Stimulated activated CD8-positive, alpha-beta memory T cell treated with anti-CD3 and anti-CD28 coated beads, Interleukin-15, amount 100 ng/mL, for 4 hours (primary cell): Measurements from ENCODE around the gene GAS6.

Experiments
- DNase-seq, 2 donors: peaks; one replicate each; pipeline ENCODE4 v3.0.0-alpha.2; 2020; ENCODE audit warnings: low read depth in 2 of 2

Gene GAS6

DNA sequence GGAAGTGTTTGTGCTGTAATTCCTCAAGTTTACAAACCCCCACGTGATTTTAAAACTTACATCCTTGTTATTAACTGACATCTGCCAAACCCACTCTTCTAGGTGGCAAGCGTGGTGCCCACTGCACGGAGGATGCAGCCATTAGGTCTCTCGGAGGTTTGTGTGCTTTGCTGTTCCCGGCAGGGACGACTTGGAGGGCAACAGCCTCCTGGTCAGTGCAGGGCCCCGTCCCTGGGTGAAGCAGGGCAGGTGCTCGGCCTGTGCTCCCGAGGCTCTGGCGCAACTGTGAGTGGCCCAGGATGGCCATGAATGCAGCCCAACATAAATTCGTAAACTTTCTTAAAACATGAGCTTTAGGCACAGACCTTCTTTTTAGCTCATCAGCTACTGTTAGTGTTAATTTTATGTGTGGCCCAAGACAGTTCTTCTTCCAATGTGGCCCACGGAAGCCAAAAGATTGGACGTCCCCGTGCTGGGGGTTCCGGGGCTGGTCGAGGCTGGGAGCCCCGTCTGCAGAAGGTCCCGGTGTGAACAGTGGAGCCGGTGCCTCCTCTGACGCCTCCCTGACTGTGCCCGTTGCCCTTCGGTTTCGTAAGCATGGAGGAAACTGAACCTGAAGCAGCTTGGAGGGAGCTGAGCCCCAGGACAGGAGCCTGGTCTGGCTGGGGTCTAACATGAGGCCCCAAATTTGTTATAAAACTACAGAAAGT lies 11.9 kb downstream of the GAS6 start:
- no peak for DNase-seq

DNA sequence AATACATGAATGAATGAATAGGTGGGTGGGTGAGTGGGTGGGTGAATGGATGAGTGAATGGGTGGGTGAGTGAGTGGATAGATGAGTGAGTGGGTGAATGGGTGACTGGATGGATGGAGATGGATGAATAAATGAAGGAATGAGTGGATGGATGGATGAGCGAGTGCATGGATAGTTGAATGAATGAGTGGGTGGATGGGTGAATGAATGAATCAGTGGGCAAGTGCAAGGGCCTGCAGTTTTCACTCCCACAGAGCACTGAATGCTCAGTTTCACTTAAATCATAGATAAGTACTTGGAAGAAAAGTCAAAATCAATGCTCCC lies 12.4 kb downstream of the GAS6 start:
- DNase-seq, result no peak

DNA sequence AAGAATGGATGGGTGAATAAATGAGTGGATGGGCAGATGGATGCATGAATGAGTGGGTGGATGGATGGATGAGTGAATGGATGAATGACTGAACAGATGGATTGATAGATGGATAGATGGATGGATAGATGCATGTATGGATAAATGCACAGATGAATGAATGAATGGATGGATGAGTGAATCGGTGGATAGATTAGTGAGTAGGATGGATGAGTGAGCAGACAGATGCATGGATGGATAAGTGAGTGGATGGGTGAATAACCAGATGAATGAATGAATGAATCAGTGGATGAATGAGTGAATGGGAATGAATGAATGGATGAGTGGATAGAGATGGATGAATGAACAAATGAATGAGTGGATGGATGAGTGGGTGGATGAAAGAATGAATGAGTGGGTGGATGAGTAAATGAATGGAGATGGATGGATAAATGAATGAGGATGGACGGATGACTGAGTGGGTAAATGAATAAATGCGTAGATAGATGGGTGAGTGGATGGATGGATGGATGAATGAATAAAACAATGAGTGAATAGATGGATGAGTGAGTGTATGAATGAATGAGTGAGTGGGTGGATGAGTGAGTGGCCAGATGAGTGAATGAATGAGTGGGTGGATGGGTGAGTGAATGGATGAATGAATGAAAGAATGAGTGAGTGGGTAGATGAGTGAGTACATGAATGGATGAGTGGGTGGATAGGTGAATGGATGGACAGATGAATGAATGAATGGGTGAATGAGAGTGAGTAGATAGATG lies 13.0 kb downstream of the GAS6 start:
- DNase-seq, result no peak

DNA sequence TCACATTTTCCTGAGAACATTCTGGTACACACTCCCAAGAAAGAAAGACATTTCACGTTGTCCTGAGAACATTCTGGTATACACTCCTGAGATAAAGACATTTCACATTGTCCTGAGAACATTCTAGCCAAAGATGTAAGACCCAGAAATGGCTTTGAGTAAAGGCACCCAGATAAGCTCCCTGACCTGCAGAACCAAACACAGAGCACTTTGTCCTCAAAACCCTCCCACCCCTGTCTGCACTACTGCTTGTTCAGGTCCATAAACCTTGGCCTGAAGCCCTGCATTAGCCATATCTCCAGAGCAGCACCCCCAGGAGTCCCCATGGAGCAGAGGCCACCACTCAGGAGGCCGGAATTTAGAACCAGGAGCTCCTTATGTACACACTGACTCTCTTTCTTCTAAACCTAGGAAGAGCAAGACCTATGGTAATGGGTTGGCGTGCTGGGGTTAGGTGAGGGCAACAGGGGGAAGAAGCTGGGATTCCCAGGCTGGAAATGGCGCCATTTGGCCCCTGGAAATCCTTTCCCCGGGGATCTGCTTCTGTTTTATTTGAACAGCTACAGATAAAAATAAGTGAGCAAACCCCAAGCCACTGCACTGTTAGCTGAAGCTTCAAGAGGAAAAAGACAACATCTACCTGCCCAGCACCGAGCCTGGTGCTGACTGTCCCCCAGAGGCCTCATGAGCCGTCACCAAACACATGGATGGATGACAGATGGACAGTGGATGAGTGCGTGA lies 13.7 kb downstream of the GAS6 start:
- no peak for DNase-seq

DNA sequence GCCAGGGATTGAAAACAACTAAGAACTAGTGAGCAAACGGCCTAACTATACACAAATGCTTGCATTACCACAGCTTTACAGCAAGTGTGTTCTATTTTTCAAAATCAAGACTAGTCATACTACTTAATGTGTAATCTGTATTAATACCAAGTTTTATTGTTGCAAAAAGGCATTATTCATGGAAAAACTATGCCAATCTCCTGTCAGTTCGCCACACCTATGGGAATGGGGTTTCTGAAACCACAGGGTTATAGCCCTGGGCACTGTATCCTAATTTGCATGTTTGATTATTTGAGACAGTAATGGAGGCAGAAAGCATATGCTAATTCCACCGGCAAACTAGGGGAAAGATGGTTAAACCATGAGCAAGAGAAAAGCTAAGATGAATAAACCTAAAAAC lies 14.3 kb downstream of the GAS6 start:
- DNase-seq, result no peak

DNA sequence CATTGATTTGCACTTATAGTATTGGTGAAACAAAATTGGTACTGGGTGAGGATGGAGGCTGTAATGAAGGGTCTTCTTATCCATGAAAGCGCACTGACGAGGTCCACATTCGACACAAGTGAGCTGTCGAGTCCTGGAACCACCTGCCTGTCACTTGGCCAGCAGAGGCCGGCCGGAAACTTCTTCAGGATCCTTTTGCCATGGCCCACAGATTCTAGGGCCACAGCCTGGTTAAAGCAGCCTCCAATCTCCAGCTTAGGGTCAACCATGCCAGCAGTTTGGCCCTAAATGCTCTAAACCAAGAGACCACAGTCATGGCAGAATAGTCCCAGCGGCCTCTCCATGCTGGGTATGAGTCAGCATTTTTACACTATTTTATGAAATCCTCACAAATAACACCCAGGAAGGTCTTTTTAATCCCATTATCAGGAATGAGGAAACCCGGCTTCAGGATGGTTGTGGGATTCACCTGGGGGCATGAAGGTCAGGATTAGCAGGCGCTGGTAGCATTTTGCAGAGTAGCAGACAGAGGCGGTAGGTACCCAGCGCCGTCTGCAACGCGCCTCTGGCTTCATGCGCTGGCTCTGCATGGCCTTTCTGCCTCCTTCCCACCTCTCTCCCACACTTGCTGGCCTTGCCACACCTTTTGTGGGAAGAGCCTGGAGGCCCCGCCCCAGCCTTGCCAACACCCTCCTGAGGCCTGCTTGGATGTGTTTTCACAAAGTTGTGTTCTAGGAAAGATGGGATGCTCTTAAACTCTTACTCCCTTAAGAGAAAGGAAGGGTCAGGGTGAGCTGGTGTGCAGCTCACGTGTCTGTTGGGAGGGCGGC lies 15.2 kb downstream of the GAS6 start:
- DNase-seq, result no peak

DNA sequence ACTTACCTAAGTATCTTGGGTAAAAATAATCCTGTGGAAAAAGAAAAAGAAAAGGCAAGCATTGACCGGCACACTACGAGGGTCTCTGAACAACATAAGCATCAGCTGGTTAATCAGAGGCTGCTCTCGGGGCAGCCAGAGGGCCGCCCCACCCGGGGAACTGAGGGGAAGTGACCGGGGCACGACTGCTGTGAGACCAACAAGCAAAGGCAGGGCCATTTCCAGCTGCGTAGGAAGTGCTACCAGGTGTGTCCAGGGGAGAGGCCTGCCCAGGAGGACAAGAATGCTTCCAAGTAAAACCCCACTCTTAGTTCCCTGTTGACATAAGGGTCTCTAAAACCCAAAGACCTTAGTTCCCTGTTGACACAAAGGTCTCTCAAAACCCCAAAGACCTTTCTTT lies 15.9 kb downstream of the GAS6 start:
- no peak for DNase-seq

DNA sequence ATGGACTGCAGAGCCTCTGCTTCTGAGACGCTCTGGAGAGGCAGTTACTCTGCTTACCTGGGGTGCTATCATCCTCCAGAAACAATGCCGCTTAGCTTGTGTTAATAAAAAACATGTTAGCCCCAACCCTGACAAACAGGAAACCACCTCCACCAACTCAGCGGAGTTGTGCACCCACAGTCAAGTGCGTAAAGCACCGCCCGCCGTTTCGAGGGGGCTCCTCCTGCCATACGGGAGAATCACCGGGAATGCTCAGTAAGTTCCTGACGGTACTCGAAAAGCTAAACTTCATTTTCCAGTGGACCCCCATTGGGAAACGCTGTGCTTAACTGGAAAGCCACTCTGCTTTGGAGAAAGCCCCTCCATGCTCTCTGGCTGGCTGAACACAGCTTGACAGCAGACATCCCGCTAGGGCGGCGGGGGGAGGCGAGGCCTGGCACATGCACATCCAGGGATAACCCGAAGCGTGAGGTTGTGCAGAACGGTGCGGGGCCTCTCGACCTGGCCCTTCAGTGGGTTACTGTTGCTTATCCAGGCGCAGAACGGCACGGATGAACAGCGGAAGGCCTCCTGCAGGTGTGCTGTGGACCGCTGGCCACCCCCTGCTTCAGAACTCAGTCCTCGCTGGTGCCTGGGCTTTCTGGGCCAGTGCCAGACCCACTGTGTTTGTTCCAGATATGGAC lies 17.1 kb downstream of the GAS6 start:
- no peak for DNase-seq

DNA sequence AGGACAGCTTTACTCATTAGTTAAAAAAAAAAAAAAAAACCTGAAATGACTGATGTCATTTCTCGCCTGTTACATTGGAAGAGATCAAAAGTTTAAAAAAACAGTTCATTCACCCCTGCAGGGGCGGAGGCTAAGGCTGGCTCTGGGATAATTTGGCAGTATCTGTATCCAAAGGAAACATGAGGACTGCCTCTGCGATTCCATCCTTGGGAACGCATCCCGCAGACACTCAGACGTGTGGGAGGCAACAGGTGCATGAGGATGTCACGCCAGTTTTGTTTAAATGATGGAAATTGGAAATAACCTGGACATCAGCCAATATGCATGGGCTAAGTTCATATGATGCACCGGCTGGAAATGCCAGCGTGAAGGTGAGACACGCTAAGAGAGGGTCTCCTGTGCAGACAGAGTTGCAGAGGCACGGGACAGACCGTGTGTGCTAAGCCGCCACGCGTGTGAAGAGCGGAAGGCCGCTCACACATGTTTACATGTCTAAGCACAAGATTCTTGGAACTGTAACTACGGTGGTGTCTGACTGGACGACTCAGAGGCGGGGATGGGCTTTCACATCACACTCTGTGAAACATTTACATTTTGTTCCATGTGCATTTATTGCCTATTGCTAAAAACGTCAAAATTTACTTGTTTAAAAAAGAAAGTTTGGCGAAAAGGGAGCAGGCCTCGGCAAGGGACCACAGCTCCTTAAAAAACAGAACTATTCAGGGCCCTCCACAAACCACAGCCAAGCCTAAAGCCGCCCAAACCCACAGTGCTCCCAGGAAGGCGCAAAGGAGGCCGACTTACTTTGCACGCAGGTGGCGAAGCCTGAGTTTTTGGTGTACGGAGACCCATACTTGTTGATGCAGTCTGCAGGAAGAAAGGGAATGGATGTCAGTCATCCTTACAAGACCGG lies 17.9 kb downstream of the GAS6 start:
- no peak for DNase-seq

DNA sequence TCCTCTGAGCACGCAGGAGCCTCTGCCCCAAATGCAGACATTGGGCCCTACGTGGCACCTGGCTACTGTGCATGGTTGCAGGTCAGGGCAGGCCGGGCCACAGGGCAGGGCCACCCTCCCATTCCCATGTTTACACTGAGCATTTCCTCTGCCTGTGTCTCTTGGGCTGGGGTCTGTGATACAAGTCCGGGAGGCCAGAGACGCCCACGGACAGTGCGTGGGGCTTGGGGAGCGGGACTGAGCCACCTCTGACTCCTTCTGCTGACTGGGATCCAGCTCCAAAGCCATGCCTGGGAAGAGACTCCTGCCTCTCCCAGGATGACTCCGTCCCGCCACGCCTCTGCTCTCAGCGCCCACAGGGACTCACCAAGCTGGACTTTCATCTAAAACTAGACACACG lies 18.8 kb downstream of the GAS6 start:
- DNase-seq, result no peak

DNA sequence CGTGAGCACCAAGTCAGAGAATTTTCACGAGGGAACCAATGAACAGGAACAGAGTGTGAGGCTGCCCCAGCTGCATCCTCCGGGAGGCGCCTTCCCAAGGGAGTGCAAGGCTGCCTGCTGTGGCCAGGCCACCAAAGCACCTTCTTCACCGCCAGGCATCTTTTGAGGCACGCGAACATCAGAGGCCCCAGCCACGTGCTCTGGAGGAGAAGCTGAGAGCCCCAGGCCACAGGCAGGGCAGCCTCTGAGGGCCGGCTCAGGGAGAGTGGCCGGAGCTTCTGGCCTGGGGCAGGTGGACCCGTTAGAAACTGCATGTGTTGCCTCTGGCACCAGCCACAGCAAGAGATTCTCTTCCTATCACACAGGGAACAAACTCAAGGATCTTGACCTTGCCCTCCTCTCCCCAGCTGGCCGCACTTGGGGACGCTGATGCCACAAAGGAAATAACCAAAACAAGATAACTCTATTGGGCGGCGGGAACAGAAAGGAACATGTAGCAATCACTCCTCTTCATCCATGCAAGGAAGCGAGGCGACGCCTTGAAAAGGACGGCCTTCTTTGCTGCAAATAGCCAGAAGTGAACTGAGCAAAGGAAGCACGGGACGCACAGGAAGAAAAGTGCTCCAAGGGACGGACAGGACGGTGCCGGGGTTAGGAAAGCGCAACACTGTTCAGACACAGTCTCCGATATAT lies 19.9 kb downstream of the GAS6 start:
- DNase-seq, result no peak

DNA sequence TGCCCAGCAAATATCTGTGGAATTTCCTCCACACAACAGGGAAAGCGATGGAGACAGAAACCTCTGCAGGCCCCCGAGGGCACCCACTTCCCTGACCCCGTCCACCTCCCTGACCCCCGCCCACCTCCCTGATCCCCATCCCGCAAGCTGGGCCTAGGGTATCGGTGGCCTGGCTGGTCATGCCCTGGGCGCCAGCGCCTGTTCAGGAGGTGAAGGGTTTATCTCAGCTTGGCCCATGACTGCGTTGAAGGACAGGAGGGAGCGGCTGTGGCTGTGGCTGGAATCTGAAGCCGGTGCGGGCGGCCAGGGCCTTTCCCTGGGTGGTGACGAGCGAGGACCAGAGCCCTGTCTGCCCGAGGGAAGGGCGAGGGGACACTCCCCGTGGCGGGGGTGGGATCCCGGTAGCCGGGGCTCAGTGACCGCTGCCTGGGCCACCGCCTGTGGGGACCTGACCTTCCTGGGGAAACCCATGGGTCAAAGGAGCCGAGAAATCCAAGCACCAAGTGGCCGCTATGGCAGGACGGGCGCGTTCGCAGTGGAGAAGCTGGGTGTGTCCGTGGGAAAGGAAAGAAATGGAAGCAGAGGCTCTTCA lies 20.7 kb downstream of the GAS6 start:
- no peak for DNase-seq

DNA sequence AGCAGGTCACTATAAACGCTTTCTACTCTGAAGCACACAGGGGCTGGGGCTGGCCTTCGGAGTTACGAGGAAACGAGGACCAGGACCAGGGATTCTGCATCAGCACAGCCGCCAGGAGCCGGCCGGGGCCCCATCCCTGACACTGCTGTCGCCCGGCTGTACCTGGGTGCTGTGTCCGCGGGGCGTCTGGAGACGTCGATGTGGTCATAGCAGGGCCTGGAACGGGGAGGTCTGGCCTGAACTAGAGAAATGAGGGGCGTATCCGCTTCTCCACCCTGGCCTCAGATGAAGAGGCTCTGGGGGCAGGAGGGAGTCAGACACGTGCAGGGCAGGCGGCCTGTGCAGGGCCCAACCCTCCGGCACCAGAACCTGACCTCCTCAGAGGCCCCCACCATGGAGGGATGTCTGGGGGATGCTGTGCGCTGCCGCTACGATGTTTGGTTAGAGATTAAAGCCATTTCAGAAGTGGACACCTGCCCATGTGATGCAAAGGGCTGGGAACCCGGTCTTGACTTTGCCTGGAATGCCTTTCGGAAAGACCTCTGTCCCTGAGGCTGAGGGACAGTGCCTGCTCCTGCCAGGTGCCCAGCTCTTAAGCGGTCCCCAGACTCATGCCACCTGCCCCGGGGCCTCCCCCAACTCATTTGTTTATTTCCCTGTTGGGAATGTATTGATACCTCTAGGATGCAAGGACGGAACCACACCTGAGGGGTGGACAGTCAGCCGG lies 21.4 kb downstream of the GAS6 start:
- no peak for DNase-seq

DNA sequence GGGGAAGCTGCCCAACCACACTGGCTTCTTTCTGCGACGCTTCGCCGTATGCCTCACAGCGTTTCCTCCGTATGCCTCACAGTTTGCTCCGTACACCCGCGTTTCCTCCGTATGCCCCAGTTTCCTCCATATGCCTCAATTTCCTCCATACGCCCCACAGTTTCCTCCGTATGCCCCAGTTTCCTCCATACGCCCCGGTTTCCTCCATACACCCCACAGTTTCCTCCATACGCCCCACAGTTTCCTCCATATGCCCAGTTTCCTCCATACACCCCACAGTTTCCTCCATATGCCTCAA lies 22.6 kb downstream of the GAS6 start:
- DNase-seq, result no peak

DNA sequence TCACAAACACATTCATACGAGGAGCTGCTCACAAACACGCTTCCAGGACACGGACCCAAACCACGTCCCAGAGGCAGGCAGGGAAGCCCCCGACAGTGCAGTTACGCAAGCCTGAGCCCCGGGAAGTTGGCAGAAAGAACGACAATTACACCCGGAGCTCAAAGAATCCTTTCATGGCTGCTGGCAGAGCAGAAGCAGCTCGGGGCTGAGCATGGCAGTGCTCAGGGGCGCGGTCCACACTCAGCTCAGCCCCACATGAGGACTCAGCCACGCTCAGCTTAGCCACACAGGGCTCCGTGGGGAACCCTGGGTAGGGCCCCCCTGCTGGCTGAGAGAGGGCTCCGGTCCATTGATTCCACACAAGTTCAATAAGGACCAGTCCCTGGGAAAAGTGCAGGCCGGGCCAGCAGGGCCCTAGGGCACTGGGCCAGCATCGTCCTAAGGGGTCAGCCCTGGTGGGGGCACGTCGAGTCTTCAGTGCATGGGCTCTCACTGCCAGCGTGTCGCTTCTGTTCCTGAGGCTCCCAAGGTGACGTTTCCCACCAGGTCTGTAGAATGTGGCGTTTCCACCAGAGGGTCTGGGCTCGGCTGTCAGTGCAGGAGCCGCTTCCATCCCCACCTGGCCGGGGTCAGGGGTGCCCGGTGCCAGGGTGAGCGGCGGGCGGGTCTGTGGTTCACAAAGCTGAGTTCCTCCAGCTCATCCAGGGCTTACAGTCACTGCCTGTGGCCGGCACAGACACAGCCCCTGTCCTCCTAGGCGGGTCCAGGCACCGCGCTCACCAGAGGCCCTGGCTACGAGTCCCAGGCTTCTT lies 23.1 kb downstream of the GAS6 start:
- no peak for DNase-seq

DNA sequence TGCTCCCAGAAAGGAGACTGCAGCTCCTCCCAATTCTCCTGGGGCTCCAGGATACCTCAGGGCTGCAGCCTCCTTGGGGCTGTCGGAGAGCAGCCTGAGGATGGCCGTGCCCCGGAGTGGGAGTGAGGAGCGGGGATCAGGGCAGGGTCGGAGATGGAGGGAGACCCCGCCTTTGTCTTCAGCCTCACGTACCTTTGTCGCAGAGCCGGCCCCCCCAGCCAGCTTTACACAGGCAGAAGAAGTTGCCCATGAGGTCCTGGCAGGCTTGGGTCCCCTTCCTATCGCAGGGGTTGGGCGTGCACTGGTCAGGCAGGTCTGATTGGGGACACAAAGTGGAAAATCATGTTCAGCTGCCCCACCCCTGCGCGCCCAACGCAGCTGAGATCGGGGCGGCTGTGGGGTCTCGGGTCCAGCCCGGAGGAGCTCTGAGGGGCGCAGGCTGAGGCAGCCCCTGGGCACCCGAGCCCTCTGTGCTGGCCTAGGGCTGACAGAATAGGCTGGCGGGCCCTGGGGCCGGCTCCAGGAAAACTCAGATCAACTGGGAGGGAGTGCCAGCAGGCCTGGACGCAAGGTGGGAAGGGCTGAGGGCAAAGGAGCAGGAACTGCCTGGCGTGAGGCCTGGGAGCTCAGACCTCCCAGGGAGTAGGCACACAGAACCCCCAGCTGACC lies 24.2 kb downstream of the GAS6 start:
- no peak for DNase-seq

DNA sequence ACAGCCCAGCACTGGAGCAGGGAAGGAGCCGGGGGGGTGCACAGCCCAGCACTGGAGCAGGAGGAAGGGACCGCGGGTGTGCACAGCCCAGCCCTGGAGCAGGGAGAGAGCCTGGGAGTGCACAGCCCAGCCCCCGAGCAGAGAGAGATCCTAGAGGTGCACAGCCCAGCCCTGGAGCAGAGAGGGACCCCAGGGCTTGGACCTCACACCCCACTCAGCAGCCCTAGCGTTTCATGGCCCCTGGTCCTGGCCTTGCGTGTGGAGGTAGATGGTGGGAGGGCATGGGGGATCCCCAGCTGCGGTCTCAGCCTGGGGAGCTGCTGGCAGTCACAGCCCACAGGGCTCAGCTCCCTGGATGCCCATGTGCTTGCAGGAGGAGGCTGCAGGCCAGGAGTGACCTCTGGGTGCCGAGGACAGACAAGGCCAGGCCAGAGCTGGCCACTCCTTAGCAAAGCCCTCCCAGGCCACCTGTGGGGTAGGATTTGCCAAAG lies 25.1 kb downstream of the GAS6 start:
- no peak for DNase-seq
